ENCODE data around the gene FAM120A. TPM values are rescaled to one million over a fixed set of nuclear protein-coding genes. Genes with fewer than 3 reads are reported as not detected.

FAM120A gene
- polyA plus RNA-seq, 10 donors, result 51.1 to 67.6 (median 62.4) TPM

GRCh38 chr9:93577078-93577974 lies 125.8 kb downstream of the FAM120A start:
- DNase-seq, result peak in 1 of 3 donors; percentile 65

GRCh38 chr9:93577975-93578682 lies 126.6 kb downstream of the FAM120A start:
- DNase-seq, result no peak

- no peak for DNase-seq
These were observed 127.4 kb downstream of the FAM120A start for GRCh38 chr9:93578844-93579243.

- no peak for DNase-seq
These were observed 128.4 kb downstream of the FAM120A start for GRCh38 chr9:93579711-93580516.

- no peak for DNase-seq
These were observed 129.3 kb downstream of the FAM120A start for GRCh38 chr9:93580654-93581380.

- DNase-seq, result no peak
These were observed 130.6 kb downstream of the FAM120A start for GRCh38 chr9:93582115-93582514.

GRCh38 chr9:93582550-93582949 lies 131.1 kb downstream of the FAM120A start:
- DNase-seq, result no peak

- DNase-seq, result no peak
These were observed 133.8 kb downstream of the FAM120A start for GRCh38 chr9:93585259-93585658.

- no peak for DNase-seq
These were observed 134.2 kb downstream of the FAM120A start for GRCh38 chr9:93585695-93586094.

- DNase-seq, result no peak
These were observed 135.0 kb downstream of the FAM120A start for GRCh38 chr9:93586290-93587057.

GRCh38 chr9:93587284-93587650 lies 135.8 kb downstream of the FAM120A start:
- DNase-seq, result no peak

- no peak for DNase-seq
These were observed 136.3 kb downstream of the FAM120A start for GRCh38 chr9:93587651-93588347.

GRCh38 chr9:93588641-93589609 lies 137.4 kb downstream of the FAM120A start:
- peak in 1 of 3 donors; percentile 53 for DNase-seq

GRCh38 chr9:93589688-93590087 lies 138.2 kb downstream of the FAM120A start:
- DNase-seq, result peak in 2 of 3 donors; percentile 25 to 72

- DNase-seq, result no peak
These were observed 139.2 kb downstream of the FAM120A start for GRCh38 chr9:93590609-93591234.

GRCh38 chr9:93591301-93592007 lies 140.0 kb downstream of the FAM120A start:
- DNase-seq, result no peak

GRCh38 chr9:93592008-93592642 lies 140.6 kb downstream of the FAM120A start:
- no peak for DNase-seq
